Sigmoid colon (tissue), 7 donors: ENCODE data around the gene USP31. TPM values are rescaled to one million over a fixed set of nuclear protein-coding genes. Genes with fewer than 3 reads are reported as not detected.

Experiments used
- DNase-seq: peaks from one replicate; pipeline ENCODE4 v3.0.0-alpha.2; 2019
- H3K27ac ChIP-seq, 4 donors: fragments of 200-600 bp; sonication (generic); one replicate each; pipeline ENCODE4 v1.5.1; 2016 to 2019; ENCODE audit warnings: mild to moderate bottlenecking in 1 of 4
- H3K27me3 ChIP-seq, 3 donors: fragments of 200-600 bp; sonication (generic); one replicate each; pipeline ENCODE4 v1.5.1; 2019; ENCODE audit warnings: mild to moderate bottlenecking in 1 of 3
- H3K36me3 ChIP-seq, 4 donors: fragments of 200-600 bp; sonication (generic); one replicate each; pipeline ENCODE4 v1.5.1; 2016 to 2019
- H3K4me1 ChIP-seq, 4 donors: fragments of 200-600 bp; sonication (generic); one replicate each; pipeline ENCODE4 v1.5.1; 2017 to 2019
- H3K4me3 ChIP-seq, 4 donors: fragments of 200-600 bp; sonication (generic); one replicate each; pipeline ENCODE4 v1.5.1; 2017 to 2019; ENCODE audit warnings: mild to moderate bottlenecking in 2 of 4, moderate library complexity in 1 of 4
- H3K9me3 ChIP-seq, 4 donors: fragments of 200-600 bp in 3 of 4; sonication (generic) in 3 of 4; one replicate each; pipeline versions ENCODE4 v1.5.1 to v1.6.1; 2013 to 2019
- CTCF ChIP-seq, 4 experiments: fragments of 450-650 bp in 3 of 4; fragments of 200-600 bp in 1 of 4; IDR thresholded peaks; one replicate each; pipeline ENCODE4 v1.5.1; 2016 to 2019; ENCODE audit warnings: antibody characterized with exemption in 4 of 4, mild to moderate bottlenecking in 3 of 4, moderate library complexity in 2 of 4
- EP300 ChIP-seq, 4 donors: sonication (generic); formaldehyde crosslinking; IDR thresholded peaks; one replicate each; pipeline ENCODE4 v1.6.1; 2017; ENCODE audit warnings: antibody characterized with exemption in 4 of 4
- POLR2A ChIP-seq, 2 donors: fragments of 450-650 bp; IDR thresholded peaks; one replicate each; pipeline ENCODE4 v1.6.1; 2016; ENCODE audit warnings: antibody characterized with exemption in 2 of 2, mild to moderate bottlenecking in 2 of 2, moderate library complexity in 2 of 2
- POLR2AphosphoS5 ChIP-seq, 4 donors: sonication (generic); formaldehyde crosslinking; IDR thresholded peaks; one replicate each; pipeline ENCODE4 v1.6.1; 2017; ENCODE audit warnings: antibody characterized with exemption in 4 of 4
- WGBS, 2 donors: extraction: QIAGEN DNeasy Blood & Tissue Kit; methylation state at CpG; one replicate each; pipeline ENCODE4 v1.1.7; 2013; 5-methylcytosine and 5-hydroxymethylcytosine counted together
- intact Hi-C: fragments of 100-400 bp; cut with DNase I; formaldehyde crosslinking; loops from one replicate; pipeline ENCODE4 v1.15.1; 2023
- polyA plus RNA-seq, 3 donors: library from polyadenylated mRNA; stranded (reverse); fragments of 200-250 nt; gene quantifications; one replicate each; pipeline ENCODE4 v1.2.3, GENCODE V29; 2013
- total RNA-seq, 4 donors: library from RNA; depleted of rRNA; stranded (reverse); fragments of >200 nt; gene quantifications; one replicate each; pipeline ENCODE4 v1.1.0, GENCODE V29; 2016
- donor health status: healthy with polysubstance abuse.
- donor health status: Bipolar disorder and iron deficiency.
- donor health status: healthy.

Gene USP31
- total and polyA plus RNA-seq, 7 donors: 0.60 to 21.0 (median 12.7) TPM

GRCh38 chr16:23059433-23059832 lies 89.8 kb downstream of the USP31 start:
- H3K4me1 ChIP-seq: peaks cover 0 to 16% (median 9%) of the 10 kb centered on the region in 4 donors
- WGBS, 2 donors: 61 to 64% methylated on average over 5 of the region's 5 CpGs
- TF ChIP-seq POLR2A (IDR thresholded peaks at IDR 0.05) (no peak), CTCF (IDR thresholded peaks at IDR 0.05) (no peak), EP300 (IDR thresholded peaks at IDR 0.05) (no peak), POLR2AphosphoS5 (IDR thresholded peaks at IDR 0.05) (no peak)
- no peaks in the 10 kb centered on the region for H3K36me3 ChIP-seq
- H3K27me3 ChIP-seq: no peaks in the 10 kb centered on the region
- intact Hi-C loops: no loop called here
- H3K9me3 ChIP-seq: no peaks in the 10 kb centered on the region
- no peak overlapping the region for H3K4me3 ChIP-seq
- DNase-seq: no peak
- no peak overlapping the region for H3K27ac ChIP-seq

- TF ChIP-seq POLR2A (IDR thresholded peaks at IDR 0.05) (no peak), POLR2AphosphoS5 (IDR thresholded peaks at IDR 0.05) (no peak), EP300 (IDR thresholded peaks at IDR 0.05) (no peak), CTCF (IDR thresholded peaks at IDR 0.05) (no peak)
- Histone ChIP-seq H3K9me3 (no peaks in the 10 kb centered on the region), H3K4me3 (no peak overlapping the region), H3K27me3 (peaks cover 0 to 4% (median 0%) of the 10 kb centered on the region in 3 donors), H3K36me3 (no peaks in the 10 kb centered on the region), H3K4me1 (peaks cover 0 to 16% (median 9%) of the 10 kb centered on the region in 4 donors), H3K27ac (no peak overlapping the region)
- 44 to 60% methylated on average over 4 of the region's 4 CpGs for WGBS, 2 donors
- intact Hi-C loops: no loop called here
- DNase-seq: no peak
Measured at GRCh38 chr16:23058576-23058975, 90.7 kb downstream of the USP31 start.

GRCh38 chr16:23057013-23057596 lies 92.1 kb downstream of the USP31 start:
- Histone ChIP-seq H3K9me3 (no peaks in the 10 kb centered on the region), H3K4me1 (peaks cover 0 to 16% (median 9%) of the 10 kb centered on the region in 4 donors), H3K36me3 (no peaks in the 10 kb centered on the region), H3K4me3 (no peak overlapping the region), H3K27ac (no peak overlapping the region), H3K27me3 (peaks cover 0 to 15% (median 0%) of the 10 kb centered on the region in 3 donors)
- intact Hi-C loops: no loop called here
- no peak for DNase-seq
- TF ChIP-seq POLR2AphosphoS5 (IDR thresholded peaks at IDR 0.05) (no peak), CTCF (IDR thresholded peaks at IDR 0.05) (no peak), EP300 (IDR thresholded peaks at IDR 0.05) (no peak), POLR2A (IDR thresholded peaks at IDR 0.05) (no peak)
- 80 to 90% methylated on average over 1 of the region's 1 CpG for WGBS, 2 donors

- WGBS, 2 donors: 84 to 85% methylated on average over 3 of the region's 3 CpGs
- Histone ChIP-seq H3K9me3 (no peaks in the 10 kb centered on the region), H3K4me1 (peaks cover 0 to 4% (median 3%) of the 10 kb centered on the region in 4 donors), H3K27ac (no peak overlapping the region), H3K36me3 (no peaks in the 10 kb centered on the region), H3K4me3 (no peak overlapping the region), H3K27me3 (peaks cover 0 to 20% (median 5%) of the 10 kb centered on the region in 3 donors)
- DNase-seq: no peak
- intact Hi-C loops: no loop called here
- no peak for TF ChIP-seq CTCF (IDR thresholded peaks at IDR 0.05)
- no peak for TF ChIP-seq POLR2A (IDR thresholded peaks at IDR 0.05)
- TF ChIP-seq EP300 (IDR thresholded peaks at IDR 0.05): no peak
Measured at GRCh38 chr16:23055481-23055880, 93.8 kb downstream of the USP31 start.
